Stimulated activated CD8-positive, alpha-beta memory T cell treated with anti-CD3 and anti-CD28 coated beads, Interleukin-15, amount 100 ng/mL, for 48 hours (primary cell): ENCODE results near the gene ACTR1A.
"Not testable (repeated sequence)": the region's sequence is repeated elsewhere in the genome, so short reads cannot be mapped to it uniquely, and the experiment has no call there.

Experiments used
- DNase-seq, 2 donors: peaks; one replicate each; pipeline ENCODE4 v3.0.0-alpha.2; 2020; ENCODE audit warnings: low read depth in 2 of 2

The ACTR1A gene

GRCh38 chr10:102515724-102516123 is 13.2 kb upstream of the ACTR1A start:
- DNase-seq = no peak

- no peak for DNase-seq
Observed at GRCh38 chr10:102514487-102515311, 12.2 kb upstream of the ACTR1A start.

GRCh38 chr10:102511583-102512274 is 9.2 kb upstream of the ACTR1A start:
- DNase-seq = no peak

- no peak for DNase-seq
Observed at GRCh38 chr10:102509387-102509786, 6.9 kb upstream of the ACTR1A start.

- DNase-seq = no peak
Observed at GRCh38 chr10:102508506-102508905, 6.0 kb upstream of the ACTR1A start.

GRCh38 chr10:102507521-102507920 is 5.0 kb upstream of the ACTR1A start:
- no peak for DNase-seq

GRCh38 chr10:102505462-102506115 is 3.1 kb upstream of the ACTR1A start:
- no peak for DNase-seq

- no peak for DNase-seq
Observed at GRCh38 chr10:102504976-102505300, 2.4 kb upstream of the ACTR1A start.

- no peak for DNase-seq
Observed at GRCh38 chr10:102504179-102504975, 1.9 kb upstream of the ACTR1A start.

- peak; percentile 97 for DNase-seq
Observed at GRCh38 chr10:102503264-102504178, 1.0 kb upstream of the ACTR1A start, which contains the start of gene SUFU. TSS of gene SUFU (plus strand) at chr10:102503972. CDS start at chr10:102504153, 181 bp downstream.

- peak; percentile 97 to 98 for DNase-seq
Observed at GRCh38 chr10:102502029-102502336, 529 bp downstream of the ACTR1A start.

GRCh38 chr10:102501201-102502028 is 1.1 kb downstream of the ACTR1A start:
- no peak for DNase-seq

GRCh38 chr10:102500686-102501085 is 1.8 kb downstream of the ACTR1A start:
- not testable (repeated sequence) for DNase-seq

- no peak for DNase-seq
Observed at GRCh38 chr10:102499356-102499755, 3.2 kb downstream of the ACTR1A start.

GRCh38 chr10:102497545-102497944 is 5.0 kb downstream of the ACTR1A start:
- no peak for DNase-seq

- no peak for DNase-seq
Observed at GRCh38 chr10:102493771-102494170, 8.7 kb downstream of the ACTR1A start.

GRCh38 chr10:102492983-102493382 is 9.5 kb downstream of the ACTR1A start:
- DNase-seq = no peak

- no peak for DNase-seq
Observed at GRCh38 chr10:102492344-102492939, 10.1 kb downstream of the ACTR1A start.

GRCh38 chr10:102491136-102491535 is 11.4 kb downstream of the ACTR1A start:
- DNase-seq = no peak
